A549 treated with Hydrocortisone at 1 μM for 4 hours (cell line): ENCODE results near the gene NKX1-1. TPM values are rescaled to one million over a fixed set of nuclear protein-coding genes. Genes with fewer than 3 reads are reported as not detected.

Experiments used
- total RNA-seq: library from RNA; stranded (reverse); fragments of 200-300 nt; extraction: Qiagen RNA extraction; gene quantifications from 5 replicates; pipeline ENCODE4 v1.2.3, GENCODE V29; 2022

Gene NKX1-1
- total RNA-seq, result not detected in 5 replicates

DNA sequence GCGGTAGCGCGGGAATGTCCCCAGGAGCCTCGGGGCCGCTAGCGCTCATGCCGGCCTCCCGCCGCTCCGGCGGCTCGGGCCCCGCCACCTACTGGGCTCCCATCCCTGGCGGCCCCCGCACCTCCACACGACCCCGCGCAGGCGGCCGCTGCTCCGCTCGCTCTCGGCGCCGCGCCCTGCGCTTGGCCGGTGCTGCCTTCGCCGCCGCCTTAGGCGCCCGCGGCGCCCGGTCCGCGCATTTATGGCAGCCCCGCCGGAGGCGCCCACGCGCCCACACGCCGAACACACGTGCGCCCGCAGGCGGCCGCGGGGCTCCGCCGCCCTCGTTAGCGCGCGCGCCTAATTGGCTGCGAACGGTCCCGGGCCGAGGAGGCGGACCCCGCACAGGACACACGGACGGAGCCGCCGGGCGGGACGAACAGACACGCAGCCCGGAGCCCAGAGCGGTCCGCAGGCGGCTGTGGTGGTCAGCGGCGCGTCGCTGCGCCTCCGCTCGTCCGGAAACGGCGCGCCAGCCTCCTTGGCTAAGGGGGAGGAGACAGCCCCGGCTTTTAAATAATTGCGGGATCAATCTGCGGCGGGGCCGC, at the start of gene NKX1-1:
NKX1-1 (minus strand) TSS at position 49 of the 587 bp plus-strand sequence; CDS start at position 49, 0 bp downstream.

Other genes starting within 250 kb of the NKX1-1 start
- gene SPON2, start 233.9 kb downstream of the NKX1-1 start, total RNA-seq, result 0.31 to 1.0 TPM (median 0.39 TPM) in 5 replicates
- gene CTBP1, start 157.3 kb downstream of the NKX1-1 start, total RNA-seq, result 77.7 to 93.8 TPM (median 82.9 TPM) in 5 replicates
- gene MAEA, start 116.6 kb downstream of the NKX1-1 start, total RNA-seq, result 57.3 to 62.4 TPM (median 61.3 TPM) in 5 replicates
- 4.4 to 4.9 TPM (median 4.5 TPM) in 5 replicates for gene UVSSA, start 59.2 kb downstream of the NKX1-1 start, total RNA-seq